ENCODE measurements around the gene CD63. TPM values are rescaled to one million over a fixed set of nuclear protein-coding genes. Genes with fewer than 3 reads are reported as not detected.

Gene CD63
- total RNA-seq, 1 experiment from 2014 or later = 409 TPM

GRCh38 chr12:55734595-55734994 lies 5.8 kb upstream of the CD63 start (continued):
- TF ChIP-seq ZNF532 (CRISPR knock-in tag; IDR thresholded peaks at IDR 0.05; ENCODE audit: borderline replicate concordance) = no peak
- no peak for TF ChIP-seq NR1H2 (CRISPR knock-in tag; IDR thresholded peaks at IDR 0.05)
- no peak for TF ChIP-seq ATF3 (CRISPR knock-in tag; conservative IDR thresholded peaks at IDR 0.05)
- TF ChIP-seq TEAD1 (CRISPR knock-in tag; IDR thresholded peaks at IDR 0.05) = no peak
- TF ChIP-seq ZNF671 (CRISPR knock-in tag; IDR thresholded peaks at IDR 0.05) = no peak

- peaks cover 37% of the 10 kb centered on the region for H3K4me1 Mint-ChIP-seq
- no peak for TF ChIP-seq MAX (CRISPR knock-in tag; IDR thresholded peaks at IDR 0.05)
- H3K9me3 Mint-ChIP-seq = no peaks in the 10 kb centered on the region
- no peaks in the 10 kb centered on the region for H3K27me3 Mint-ChIP-seq (ENCODE audit: low read depth)
- no peak for ATAC-seq
- no peak overlapping the region for H3K27ac Mint-ChIP-seq
- ChIA-PET CTCF (interaction anchor here (0.6 to 1.5 kb wide), 6 partner anchors 9 to 244 kb away, joined by 3 to 6 read pairs (median 4); partner anchors contain the start of genes BLOC1S1 and ITGA7), POLR2A (interaction anchor here (0.7 kb wide), 1 partner anchor 1992 kb away, joined by 4 read pairs; no protein-coding TSS in a partner anchor)
- DNase-seq (ENCODE audit: low spot score) = no peak
- H3K36me3 Mint-ChIP-seq = no peaks in the 10 kb centered on the region
- H3K4me3 Mint-ChIP-seq = no peak overlapping the region
Measured at GRCh38 chr12:55733858-55734257, 5.0 kb upstream of the CD63 start.

GRCh38 chr12:55733021-55733555 lies 4.3 kb upstream of the CD63 start:
- Mint-ChIP-seq H3K9me3 (no peaks in the 10 kb centered on the region), H3K36me3 (no peaks in the 10 kb centered on the region), H3K27me3 (ENCODE audit: low read depth) (no peaks in the 10 kb centered on the region), H3K4me3 (no peak overlapping the region), H3K27ac (no peak overlapping the region), H3K4me1 (peaks cover 35% of the 10 kb centered on the region)
- CTCF ChIA-PET = interaction anchor here (0.7 kb wide), 1 partner anchor 26 kb away, joined by 3 read pairs; the partner anchor contains the start of gene ITGA7
- TF ChIP-seq ATF6 (CRISPR knock-in tag; IDR thresholded peaks at IDR 0.05) = no peak
- no peak for TF ChIP-seq CREB1 (CRISPR knock-in tag; IDR thresholded peaks at IDR 0.05)
- TF ChIP-seq ZNF532 (CRISPR knock-in tag; IDR thresholded peaks at IDR 0.05; ENCODE audit: borderline replicate concordance) = no peak
- TF ChIP-seq JAZF1 (CRISPR knock-in tag; IDR thresholded peaks at IDR 0.05) = no peak
- no peak for TF ChIP-seq MAX (CRISPR knock-in tag; IDR thresholded peaks at IDR 0.05)
- no peak for TF ChIP-seq FOXP1 (CRISPR knock-in tag; IDR thresholded peaks at IDR 0.05; ENCODE audit: borderline replicate concordance)
- no peak for TF ChIP-seq EMX1 (CRISPR knock-in tag; IDR thresholded peaks at IDR 0.05)
- TF ChIP-seq ZNF281 (CRISPR knock-in tag; IDR thresholded peaks at IDR 0.05) = no peak
- TF ChIP-seq NFYB (CRISPR knock-in tag; conservative IDR thresholded peaks at IDR 0.05; ENCODE audit: low read depth) = no peak
- no peak for TF ChIP-seq PREB (CRISPR knock-in tag; IDR thresholded peaks at IDR 0.05; ENCODE audit: borderline replicate concordance)
- no peak for DNase-seq (ENCODE audit: low spot score)
- no peak for ATAC-seq
- POLR2A ChIA-PET = no interaction called here

All from WTC11 (cell line).